Left ventricle myocardium superior (tissue), 1 donor: ENCODE results near the gene SEMA3D. TPM values are rescaled to one million over a fixed set of nuclear protein-coding genes. Genes with fewer than 3 reads are reported as not detected.

ENCODE experiments used
- ATAC-seq: fragments of 200-7000 bp; cut with Tn5 transposase; one replicate; pipeline ENCODE4 v1.9.1; 2020; ENCODE audit warnings: mild to moderate bottlenecking, moderate library complexity
- DNase-seq: peaks from one replicate; pipeline ENCODE4 v3.0.0-alpha.2; 2020
- intact Hi-C: fragments of 100-400 bp; cut with micrococcal nuclease; formaldehyde crosslinking; loops from one replicate; pipeline ENCODE4 v1.11.0; 2022
- total RNA-seq: library from RNA; stranded (reverse); fragmentation: NEBNext Ultra II Directional; extraction: Animal tissue kit (Norgen Biotek cat#: 25700); gene quantifications from one replicate; pipeline ENCODE4 v1.2.1, GENCODE V29; 2021
- donor health status: DM: no; HTN: yes; CAD: no; lungs with severe emphysema.

SEMA3D gene
- total RNA-seq, 1 donor from 2014 or later = 0.94 TPM

- DNase-seq (no peak), ATAC-seq (no peak)
- intact Hi-C loops = no loop called here
Observed at GRCh38 chr7:85135977-85136376, 50.9 kb downstream of the SEMA3D start.

DNA sequence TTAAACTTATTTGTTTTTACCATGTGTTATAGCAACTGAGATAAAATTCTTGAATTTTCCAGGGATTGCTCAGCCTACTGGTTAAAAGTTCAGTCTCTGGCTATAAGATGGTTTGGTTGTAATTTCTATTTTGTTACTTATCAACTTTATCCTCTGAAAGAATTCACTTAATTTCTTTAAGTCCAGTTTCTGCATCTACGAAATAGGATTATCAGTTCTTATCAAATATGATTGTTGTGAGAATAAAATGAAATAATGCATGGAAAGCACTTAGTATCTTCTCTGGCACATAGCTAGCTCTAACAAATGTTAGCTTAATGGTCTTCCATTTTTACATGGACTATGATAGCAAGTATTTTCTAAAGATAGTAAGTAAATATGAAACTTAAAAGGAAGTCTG, 53.3 kb downstream of the SEMA3D start:
- DNase-seq (no peak), ATAC-seq (no peak)

GRCh38 chr7:85133006-85133405, 53.9 kb downstream of the SEMA3D start:
- no peak for ATAC-seq
- DNase-seq = no peak
- intact Hi-C loops = no loop called here

More for the DNA sequence above, 53.3 kb downstream of the SEMA3D start:
- intact Hi-C loops = no loop called here

GRCh38 chr7:85130702-85131101, 56.2 kb downstream of the SEMA3D start:
- intact Hi-C loops = no loop called here
- ATAC-seq (peak; percentile 48), DNase-seq (no peak)

DNA sequence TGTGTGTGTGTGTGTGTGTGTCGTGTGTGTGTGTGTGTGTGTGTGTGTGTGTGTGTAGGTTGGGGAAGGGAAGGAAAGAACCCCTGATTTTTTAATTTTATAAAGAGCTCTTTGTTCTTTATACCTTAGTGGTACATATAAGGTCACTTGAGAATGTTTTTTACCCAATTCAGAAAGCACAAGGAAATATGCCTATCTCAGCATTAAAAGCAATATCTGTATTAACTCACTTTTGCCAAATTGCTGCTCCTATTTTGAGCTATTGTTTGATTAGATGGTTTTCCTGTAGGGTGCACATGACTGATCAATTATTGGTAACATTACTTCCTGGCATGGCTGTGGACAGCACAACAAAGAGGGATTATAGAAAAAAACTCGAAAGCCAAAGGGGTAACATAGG, 60.5 kb downstream of the SEMA3D start:
- ATAC-seq = no peak
- intact Hi-C loops = no loop called here

GRCh38 chr7:85125651-85126131, 61.2 kb downstream of the SEMA3D start:
- ATAC-seq (no peak), DNase-seq (no peak)
- intact Hi-C loops = no loop called here

More for the DNA sequence above, 60.5 kb downstream of the SEMA3D start:
- no peak for DNase-seq

GRCh38 chr7:85125176-85125575, 61.7 kb downstream of the SEMA3D start:
- DNase-seq (no peak), ATAC-seq (no peak)
- intact Hi-C loops = no loop called here

DNA sequence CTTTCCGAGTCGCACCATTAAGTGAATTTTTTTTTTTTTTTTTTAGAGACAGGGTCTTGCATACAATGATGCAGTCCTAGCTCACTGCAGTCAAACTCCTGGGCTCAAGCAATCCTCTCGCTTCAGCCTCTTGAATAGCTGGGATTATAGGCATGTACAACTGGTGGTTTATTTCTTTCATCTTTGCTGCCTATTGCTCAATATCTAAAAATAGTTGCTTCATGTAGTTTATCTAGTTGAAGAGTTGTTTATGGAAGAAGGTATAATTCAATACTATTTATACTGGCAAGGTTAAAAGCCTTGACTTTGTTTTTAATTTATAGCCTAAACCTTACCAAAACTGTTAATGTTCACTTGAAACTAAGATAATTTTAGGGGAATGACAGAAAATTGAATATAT, 66.9 kb downstream of the SEMA3D start:
- DNase-seq = no peak
- intact Hi-C loops = no loop called here
- ATAC-seq = no peak

DNA sequence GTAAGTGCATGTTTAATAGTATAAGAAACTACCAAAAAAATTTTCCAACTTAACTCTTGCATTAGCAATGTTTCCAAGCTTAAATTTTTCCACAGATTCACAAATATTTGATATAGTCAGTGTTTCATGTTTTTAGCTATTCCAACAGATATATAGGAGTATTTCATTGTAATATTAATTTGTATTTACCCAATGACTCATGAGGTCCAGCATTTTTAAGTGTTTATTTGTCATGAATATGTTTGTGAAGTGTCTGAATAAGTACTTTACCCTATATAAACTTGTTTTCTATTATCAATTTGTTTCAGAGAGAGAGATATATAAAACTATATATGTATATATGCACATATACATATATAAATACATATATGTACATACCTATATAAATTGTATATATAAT, 71.0 kb downstream of the SEMA3D start:
- DNase-seq = no peak
- ATAC-seq = no peak
- intact Hi-C loops = no loop called here

GRCh38 chr7:85115006-85115405, 71.8 kb downstream of the SEMA3D start:
- intact Hi-C loops = no loop called here
- no peak for DNase-seq
- ATAC-seq = no peak

- ATAC-seq (no peak), DNase-seq (no peak)
- intact Hi-C loops = no loop called here
Observed at GRCh38 chr7:85114342-85114741, 72.5 kb downstream of the SEMA3D start.

- no peak for DNase-seq
- intact Hi-C loops = no loop called here
- no peak for ATAC-seq
Observed at GRCh38 chr7:85111761-85112160, 75.1 kb downstream of the SEMA3D start.

- intact Hi-C loops = no loop called here
- ATAC-seq = no peak
- DNase-seq = no peak
Observed at GRCh38 chr7:85106719-85107118, 80.1 kb downstream of the SEMA3D start.

DNA sequence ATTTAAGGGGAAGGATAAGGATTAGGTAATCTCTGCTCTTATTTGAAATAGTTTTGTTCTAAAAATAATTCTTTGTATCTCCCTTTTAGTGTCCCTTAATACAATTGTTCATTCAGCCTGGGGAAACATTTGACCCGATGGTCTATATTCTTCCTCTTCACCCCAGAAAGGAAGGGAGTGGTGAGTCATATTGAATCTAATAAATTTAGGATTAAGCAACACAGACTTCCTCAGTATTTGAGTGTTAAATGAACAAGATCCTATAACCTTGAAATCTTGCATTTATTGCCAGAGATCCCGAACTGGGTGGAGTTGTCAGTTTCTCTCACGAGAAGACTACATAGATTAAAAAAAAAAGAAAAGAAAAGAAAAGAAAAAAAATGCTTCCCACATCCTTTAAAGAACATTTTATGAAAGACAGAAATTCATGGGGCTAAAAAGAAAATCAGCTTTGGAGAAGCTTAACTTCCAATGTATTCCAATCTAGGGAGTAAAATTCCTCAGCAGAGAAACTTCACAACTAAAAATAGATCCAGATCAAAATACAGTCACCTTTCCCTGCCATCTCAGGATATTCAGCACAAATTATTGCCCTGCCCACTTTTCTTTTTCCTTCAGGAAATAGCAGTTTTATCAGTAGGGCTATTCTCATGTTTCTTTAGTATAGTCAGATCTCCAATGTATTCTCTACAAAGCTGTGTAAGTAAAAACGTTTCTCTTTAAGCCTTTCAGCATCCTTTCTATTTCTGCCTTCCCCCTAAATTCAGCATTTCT, 82.2 kb downstream of the SEMA3D start:
- peak; percentile 41 for ATAC-seq
- intact Hi-C loops = no loop called here
- DNase-seq = no peak

GRCh38 chr7:85103962-85104361, 82.9 kb downstream of the SEMA3D start:
- DNase-seq = no peak
- ATAC-seq = no peak
- intact Hi-C loops = no loop called here

DNA sequence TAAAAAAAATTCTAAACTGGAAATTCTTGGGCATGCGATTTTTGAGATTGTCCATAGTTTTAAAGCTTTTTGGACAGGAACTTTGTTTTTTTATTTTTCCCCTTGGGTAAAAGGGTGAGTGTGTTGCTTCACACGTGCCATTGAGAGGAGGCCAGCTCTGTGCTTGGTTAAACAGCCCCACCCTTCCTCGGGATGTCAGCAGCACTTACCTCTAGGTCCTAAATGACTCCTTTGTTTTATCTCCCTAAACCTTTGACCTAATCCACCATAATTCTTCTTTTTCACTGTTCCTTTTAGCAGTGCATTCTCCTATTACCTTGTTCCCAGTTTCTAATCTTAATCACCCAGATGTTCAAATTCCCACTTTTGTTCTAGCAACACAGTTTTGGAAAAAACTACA, 83.5 kb downstream of the SEMA3D start:
- peak; percentile 76 for ATAC-seq
- intact Hi-C loops = no loop called here
- DNase-seq = peak; percentile 26

DNA sequence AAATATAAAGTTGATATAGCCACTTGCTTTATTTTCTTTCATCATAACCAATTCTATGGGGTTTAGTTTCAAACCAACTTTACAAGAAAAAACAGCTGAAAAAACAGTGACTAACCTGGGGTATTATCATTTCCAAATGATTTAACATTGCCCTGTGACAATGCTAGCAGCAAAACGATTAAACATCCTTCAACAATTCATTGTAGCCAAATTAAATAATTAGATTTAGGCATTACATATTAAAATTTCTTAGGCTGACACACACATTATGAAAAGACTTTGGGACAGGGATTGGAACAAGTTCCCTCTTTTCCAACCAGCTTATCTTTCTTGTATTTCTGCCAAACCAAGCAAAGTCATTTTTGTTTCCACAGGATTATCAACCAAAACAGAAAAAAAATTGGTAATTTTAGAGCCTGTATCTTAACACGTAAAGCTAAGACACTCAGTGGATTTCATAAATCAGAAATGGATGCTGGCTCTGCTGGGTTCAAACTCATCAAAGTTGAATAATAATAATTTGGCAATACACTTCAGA, 84.0 kb downstream of the SEMA3D start:
- ATAC-seq (peak; percentile 65), DNase-seq (no peak)
- intact Hi-C loops = no loop called here

DNA sequence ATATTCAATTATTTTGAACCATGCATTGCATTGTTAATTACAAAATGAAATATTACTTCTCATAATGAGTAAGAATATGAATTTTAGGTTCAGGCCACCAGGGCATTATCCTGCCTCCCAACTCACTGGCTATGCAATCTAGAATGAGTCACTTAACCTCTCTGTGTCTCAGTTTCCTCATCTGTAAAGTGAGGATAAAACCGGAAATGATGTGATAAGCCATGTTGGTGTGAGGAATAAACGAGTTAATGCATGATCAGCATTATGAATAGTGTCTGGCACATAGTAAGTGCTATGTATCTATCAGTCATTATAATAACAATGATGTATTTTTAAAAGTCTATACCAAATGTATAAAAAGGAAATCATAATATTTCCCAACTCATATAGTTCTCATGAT, 85.5 kb downstream of the SEMA3D start:
- intact Hi-C loops = no loop called here
- ATAC-seq (no peak), DNase-seq (no peak)

DNA sequence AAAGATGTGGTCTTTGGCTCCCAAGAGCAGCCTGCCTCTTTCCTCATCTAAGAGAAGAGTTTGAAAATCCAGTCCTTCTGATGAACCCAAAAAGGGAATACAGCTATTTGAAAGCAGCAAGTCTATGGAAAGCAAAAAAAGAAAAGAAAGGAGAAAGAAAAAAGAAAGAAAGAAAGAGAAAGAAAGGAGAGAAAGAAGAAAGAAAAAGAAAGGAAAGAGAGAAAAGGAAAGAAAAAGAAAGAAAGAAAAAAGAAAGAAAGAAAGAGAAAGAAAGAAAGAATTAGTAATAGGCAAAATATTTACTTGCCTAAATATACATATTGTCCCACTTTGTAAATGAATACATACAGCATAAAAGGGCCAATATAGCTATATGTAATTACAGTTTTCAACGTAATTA, 89.0 kb downstream of the SEMA3D start:
- ATAC-seq = no peak
- DNase-seq = no peak
- intact Hi-C loops = no loop called here

DNA sequence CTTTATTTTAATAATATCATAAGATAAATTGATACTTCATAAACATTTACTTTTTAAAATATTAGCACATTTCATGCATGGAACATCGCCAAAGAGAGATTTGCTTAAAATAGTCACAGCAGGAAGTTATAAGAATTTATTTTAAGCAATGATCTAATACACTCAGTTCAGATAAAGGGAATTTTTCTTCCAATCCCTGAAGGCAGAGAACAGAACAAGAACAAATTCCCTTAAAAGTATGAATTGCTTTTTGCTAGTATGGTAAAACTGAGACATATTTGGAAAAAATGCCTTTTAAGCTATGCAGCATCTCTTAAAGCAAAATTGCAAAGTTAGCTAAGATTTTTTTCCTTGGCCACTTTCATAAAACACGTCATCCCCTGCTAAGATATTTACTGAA, 91.0 kb downstream of the SEMA3D start:
- intact Hi-C loops = no loop called here
- ATAC-seq = peak; percentile 24
- no peak for DNase-seq

DNA sequence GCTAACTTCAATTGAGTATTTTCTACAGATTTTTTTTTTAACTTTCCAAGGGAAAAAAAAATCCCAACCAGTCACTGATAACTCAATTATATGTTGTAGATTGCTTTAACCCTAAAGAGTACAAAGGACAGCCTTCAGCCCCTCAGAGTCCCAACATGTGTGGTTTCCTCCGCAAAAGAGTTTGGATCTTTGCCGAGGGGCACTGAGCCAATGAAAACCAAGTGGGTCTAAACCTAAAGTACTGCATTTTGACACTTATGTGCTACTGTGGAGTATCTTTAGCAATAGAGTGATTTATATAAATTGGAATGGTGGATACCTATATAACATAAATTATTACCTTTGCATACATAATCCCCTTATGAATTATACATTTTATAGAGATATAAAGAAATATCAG, 91.5 kb downstream of the SEMA3D start:
- ATAC-seq = peak; percentile 38
- peak; percentile 35 for DNase-seq
- intact Hi-C loops = no loop called here
